Mucosa of rectum (tissue), 2 donors: Measurements from ENCODE around the gene DAP3.
"Not testable (repeated sequence)": the region's sequence is repeated elsewhere in the genome, so short reads cannot be mapped to it uniquely, and the experiment has no call there.

Experiments used
- H3K27ac ChIP-seq, 2 donors: one replicate each; pipeline ENCODE4 v1.7.0; 2013; ENCODE audit warnings: inconsistent platforms in 2 of 2, low read depth in 2 of 2, low read length in 2 of 2
- H3K27me3 ChIP-seq, 2 donors: one replicate each; pipeline ENCODE4 v1.7.0; 2013; ENCODE audit warnings: low read length in 2 of 2; ENCODE audit not compliant: control insufficient read depth in 2 of 2, insufficient read depth in 2 of 2
- H3K36me3 ChIP-seq, 2 donors: one replicate each; pipeline ENCODE4 v1.7.0; 2013; ENCODE audit warnings: low read length in 2 of 2; ENCODE audit not compliant: control insufficient read depth in 2 of 2, insufficient read depth in 2 of 2
- H3K4me1 ChIP-seq, 2 donors: one replicate each; pipeline ENCODE4 v1.7.0; 2013; ENCODE audit warnings: low read length in 2 of 2, mild to moderate bottlenecking in 1 of 2; ENCODE audit not compliant: control insufficient read depth in 2 of 2, insufficient read depth in 2 of 2
- H3K4me3 ChIP-seq, 2 donors: one replicate each; pipeline ENCODE4 v1.7.0; 2013; ENCODE audit warnings: low read length in 2 of 2
- H3K9ac ChIP-seq, 2 donors: one replicate each; pipeline ENCODE4 v1.7.0; 2013; ENCODE audit warnings: low read length in 2 of 2, low read depth in 1 of 2, mild to moderate bottlenecking in 1 of 2
- H3K9me3 ChIP-seq, 2 donors: one replicate each; pipeline ENCODE4 v1.7.0; 2013; ENCODE audit warnings: low read length in 2 of 2; ENCODE audit not compliant: control insufficient read depth in 2 of 2
- donor health status: healthy.
- donor health status: Normal muscosa, but diverticular disease.

Gene DAP3

DNA sequence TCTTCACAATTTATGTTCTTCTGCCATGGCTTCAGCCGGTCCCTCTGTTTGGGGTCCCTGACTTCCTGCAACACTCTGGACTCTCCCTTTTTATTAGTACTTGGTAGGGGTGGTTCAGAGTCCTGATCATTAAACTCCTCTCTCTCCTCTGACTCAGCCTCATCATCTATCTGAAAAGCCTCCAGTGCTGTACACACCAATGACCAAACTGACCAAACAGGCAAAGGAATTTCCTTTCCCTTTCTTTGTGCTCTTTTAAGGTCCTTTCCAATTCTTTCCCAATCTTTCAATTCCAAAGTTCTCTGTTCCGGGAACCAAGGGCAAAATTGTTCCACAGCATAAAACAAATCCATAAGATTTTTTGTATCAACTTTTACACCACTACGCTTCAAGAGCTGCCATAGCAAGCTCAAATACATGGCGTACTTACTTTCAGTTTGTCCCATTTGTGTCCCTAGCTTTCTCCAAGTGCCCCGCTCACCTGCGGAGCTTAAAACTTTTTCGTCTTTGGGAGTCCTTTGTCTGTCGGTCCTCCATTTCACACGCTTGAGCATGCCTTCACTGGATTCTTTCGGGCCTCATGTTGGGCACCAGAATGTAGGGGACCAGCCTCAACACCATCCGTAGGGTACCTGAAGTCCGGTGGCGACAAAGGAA lies 9.6 kb downstream of the DAP3 start:
- Histone ChIP-seq H3K36me3 (no peaks in the 10 kb centered on the region), H3K27ac (no peak overlapping the region), H3K27me3 (no peaks in the 10 kb centered on the region), H3K9ac (no peak overlapping the region), H3K4me1 (no peaks in the 10 kb centered on the region), H3K4me3 (no peak overlapping the region), H3K9me3 (no peaks in the 10 kb centered on the region)

GRCh38 chr1:155699062-155699461 lies 10.2 kb downstream of the DAP3 start:
- not testable (repeated sequence) for H3K9ac ChIP-seq, H3K4me3 ChIP-seq, H3K4me1 ChIP-seq, H3K9me3 ChIP-seq, H3K27ac ChIP-seq, H3K36me3 ChIP-seq, H3K27me3 ChIP-seq

- H3K27ac ChIP-seq, H3K9me3 ChIP-seq, H3K4me1 ChIP-seq, H3K36me3 ChIP-seq, H3K4me3 ChIP-seq, H3K27me3 ChIP-seq, H3K9ac ChIP-seq: not testable (repeated sequence)
Observed at GRCh38 chr1:155701675-155702074, 12.8 kb downstream of the DAP3 start.

DNA sequence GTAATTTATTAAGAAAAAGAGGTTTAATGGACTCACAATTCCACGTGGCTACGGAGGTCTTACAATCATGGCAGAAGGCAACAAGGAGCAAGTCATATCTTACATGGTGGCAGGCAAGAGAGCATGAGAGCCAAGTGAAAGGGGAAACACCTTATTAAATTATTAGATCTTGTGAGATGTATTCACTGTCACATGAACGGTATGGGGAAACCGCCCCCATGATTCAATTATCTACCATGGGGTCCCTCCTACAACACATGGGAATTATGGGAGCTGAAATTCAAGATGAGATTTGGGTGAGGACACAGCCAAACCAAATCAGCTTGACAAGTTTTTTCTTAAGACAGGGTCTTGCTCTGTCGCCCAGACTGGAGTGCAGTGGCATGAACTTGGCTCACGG lies 14.3 kb downstream of the DAP3 start:
- Histone ChIP-seq H3K27ac (no peak overlapping the region), H3K4me1 (no peaks in the 10 kb centered on the region), H3K36me3 (no peaks in the 10 kb centered on the region), H3K9me3 (no peaks in the 10 kb centered on the region), H3K4me3 (no peak overlapping the region), H3K9ac (no peak overlapping the region), H3K27me3 (no peaks in the 10 kb centered on the region)

GRCh38 chr1:155704414-155704813 lies 15.5 kb downstream of the DAP3 start:
- H3K4me3 ChIP-seq, H3K36me3 ChIP-seq, H3K27ac ChIP-seq, H3K4me1 ChIP-seq, H3K27me3 ChIP-seq, H3K9ac ChIP-seq, H3K9me3 ChIP-seq: not testable (repeated sequence)

DNA sequence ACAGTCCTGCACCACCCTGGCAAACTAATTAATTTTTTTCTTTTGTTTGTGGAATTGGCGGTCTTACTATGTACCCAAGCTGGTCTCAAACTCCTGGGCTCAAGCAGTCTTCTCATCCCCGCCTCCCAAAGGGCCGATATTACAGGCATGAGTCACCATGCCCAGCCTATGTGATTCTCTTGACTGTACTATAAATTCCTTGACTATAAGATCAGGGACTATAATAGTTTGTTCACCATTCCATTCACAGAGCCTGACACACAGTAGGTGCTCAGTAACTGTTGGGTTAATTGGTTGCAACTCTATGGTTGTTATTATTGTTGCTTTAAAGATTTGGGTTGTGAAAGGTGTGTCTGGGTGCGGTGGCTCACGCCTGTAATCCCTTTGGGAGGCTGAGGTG lies 17.2 kb downstream of the DAP3 start:
- Histone ChIP-seq H3K27me3 (no peaks in the 10 kb centered on the region), H3K36me3 (no peaks in the 10 kb centered on the region), H3K4me3 (no peak overlapping the region), H3K27ac (no peak overlapping the region), H3K9me3 (no peaks in the 10 kb centered on the region), H3K4me1 (no peaks in the 10 kb centered on the region), H3K9ac (no peak overlapping the region)

GRCh38 chr1:155709391-155709790 lies 20.5 kb downstream of the DAP3 start:
- no peak overlapping the region for H3K27ac ChIP-seq
- no peaks in the 10 kb centered on the region for H3K27me3 ChIP-seq
- no peak overlapping the region for H3K4me3 ChIP-seq
- H3K9ac ChIP-seq: no peak overlapping the region
- peaks cover 0 to 9% of the 10 kb centered on the region in 2 donors for H3K36me3 ChIP-seq
- no peaks in the 10 kb centered on the region for H3K4me1 ChIP-seq
- no peaks in the 10 kb centered on the region for H3K9me3 ChIP-seq

DNA sequence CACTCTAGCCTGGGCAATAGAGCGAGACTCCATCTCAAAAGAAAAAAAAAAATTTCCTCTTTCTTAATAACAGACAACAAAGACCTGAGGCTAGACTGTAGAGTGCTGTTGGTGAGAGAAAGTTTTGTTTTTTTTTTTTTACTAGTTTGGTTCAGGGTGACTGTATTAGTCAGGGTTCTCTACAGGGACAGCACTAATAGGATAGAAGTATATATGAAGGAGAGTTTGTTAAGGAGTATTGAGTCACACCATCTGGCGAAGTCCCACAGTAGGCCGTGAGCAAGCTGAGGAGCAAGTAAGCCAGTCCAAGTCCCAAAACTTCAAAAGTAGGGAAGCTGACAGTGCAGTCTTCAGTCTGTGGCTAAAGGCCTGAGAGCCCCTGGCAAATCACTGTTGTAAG lies 22.6 kb downstream of the DAP3 start:
- H3K27ac ChIP-seq, H3K4me3 ChIP-seq, H3K27me3 ChIP-seq, H3K4me1 ChIP-seq, H3K9me3 ChIP-seq, H3K9ac ChIP-seq: not testable (repeated sequence)
- H3K36me3 ChIP-seq: peaks cover 2 to 12% of the 10 kb centered on the region in 2 donors

- H3K9ac ChIP-seq, H3K27me3 ChIP-seq, H3K4me1 ChIP-seq, H3K27ac ChIP-seq, H3K9me3 ChIP-seq, H3K4me3 ChIP-seq: not testable (repeated sequence)
- H3K36me3 ChIP-seq: peaks cover 2 to 12% of the 10 kb centered on the region in 2 donors
Observed at GRCh38 chr1:155712636-155713035, 23.7 kb downstream of the DAP3 start.

DNA sequence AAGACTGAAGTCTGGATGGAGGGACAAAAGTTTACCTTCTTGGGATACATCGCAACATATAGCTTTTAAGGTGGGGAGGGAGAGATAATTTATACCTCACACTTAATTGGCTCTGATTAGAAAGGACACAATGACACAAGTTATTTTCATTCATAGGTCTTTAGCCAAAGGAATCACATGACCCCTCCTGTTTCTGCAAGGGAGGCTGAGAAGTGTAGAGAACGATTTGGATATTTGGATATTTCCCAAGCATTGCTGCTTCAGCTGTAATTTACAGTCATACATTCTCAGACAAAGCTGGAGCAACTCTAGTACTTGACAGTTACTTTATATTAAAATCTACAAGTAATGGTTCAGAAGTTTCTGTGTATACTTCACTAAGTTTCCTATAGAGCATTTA lies 24.2 kb downstream of the DAP3 start:
- Histone ChIP-seq H3K4me3 (no peak overlapping the region), H3K9me3 (no peaks in the 10 kb centered on the region), H3K27ac (no peak overlapping the region), H3K9ac (no peak overlapping the region), H3K4me1 (no peaks in the 10 kb centered on the region), H3K27me3 (no peaks in the 10 kb centered on the region), H3K36me3 (peaks cover 2 to 12% of the 10 kb centered on the region in 2 donors)

- H3K27me3 ChIP-seq, H3K27ac ChIP-seq, H3K9me3 ChIP-seq, H3K4me1 ChIP-seq, H3K9ac ChIP-seq, H3K4me3 ChIP-seq: not testable (repeated sequence)
- H3K36me3 ChIP-seq: peaks cover 2 to 12% of the 10 kb centered on the region in 2 donors
Observed at GRCh38 chr1:155715056-155715455, 26.2 kb downstream of the DAP3 start.
